HG02870 (cell line): ENCODE data around the gene RMI2.

Experiments
- ATAC-seq: cut with Tn5 transposase; IDR thresholded peaks from one replicate; pipeline ENCODE4 v1.9.1; 2021; ENCODE audit warnings: mild to moderate bottlenecking, moderate library complexity; ENCODE audit not compliant: unreplicated experiment

The RMI2 gene

DNA sequence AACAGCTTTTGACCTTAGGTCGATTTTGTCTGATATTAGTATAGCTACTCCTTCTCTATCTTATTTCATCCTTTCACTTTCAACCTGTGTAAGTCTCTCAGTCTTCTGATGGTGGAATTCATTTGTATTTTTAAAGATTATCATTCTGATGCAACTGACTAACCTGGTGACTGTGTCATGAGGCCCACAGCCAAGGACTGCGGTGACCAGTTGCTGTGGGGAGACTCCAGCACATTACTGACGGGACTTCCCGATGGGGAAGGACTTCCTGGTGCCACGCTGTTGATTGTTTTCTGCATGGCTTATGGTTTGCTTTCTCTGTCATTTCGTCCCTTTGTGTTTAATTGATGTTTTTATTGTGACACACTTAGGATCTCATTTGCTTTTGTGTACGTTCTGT is 34.2 kb downstream of the RMI2 start:
- ATAC-seq = no peak

GRCh38 chr16:11380836-11381235 is 35.6 kb downstream of the RMI2 start:
- no peak for ATAC-seq

DNA sequence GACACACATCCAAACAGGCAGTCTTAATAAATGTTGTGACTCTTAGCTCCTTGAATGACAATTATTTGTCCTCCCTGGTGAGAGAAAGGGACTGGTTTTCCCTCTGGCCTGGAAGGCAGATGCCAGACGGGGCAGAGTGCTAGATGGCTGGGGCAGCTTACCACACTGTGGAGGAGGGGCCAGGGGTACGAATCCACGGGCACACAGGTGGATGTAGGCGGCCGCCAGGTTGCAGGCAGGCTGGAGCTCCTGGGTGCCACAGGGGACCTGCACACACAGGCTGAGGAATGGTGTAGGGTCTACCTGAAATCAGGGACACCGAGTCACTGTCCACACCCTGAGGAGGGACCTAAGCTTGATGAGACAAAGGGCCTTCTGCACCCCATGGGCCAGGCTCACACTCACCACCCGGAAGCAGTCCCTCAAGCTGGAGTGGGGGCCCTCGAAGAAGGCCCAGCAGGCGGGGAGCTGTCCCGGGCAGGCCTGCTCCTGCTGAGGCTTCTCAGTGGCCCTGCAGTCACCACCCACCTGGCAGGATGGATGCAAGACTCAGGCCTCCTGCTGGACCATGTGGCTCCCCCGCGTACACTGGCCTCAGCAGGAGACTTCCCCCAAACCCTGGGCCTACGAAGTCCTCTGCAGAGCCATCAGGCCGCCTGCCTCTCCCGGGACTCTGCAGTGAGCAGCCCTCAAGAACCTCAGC is 38.4 kb downstream of the RMI2 start:
- no peak for ATAC-seq

DNA sequence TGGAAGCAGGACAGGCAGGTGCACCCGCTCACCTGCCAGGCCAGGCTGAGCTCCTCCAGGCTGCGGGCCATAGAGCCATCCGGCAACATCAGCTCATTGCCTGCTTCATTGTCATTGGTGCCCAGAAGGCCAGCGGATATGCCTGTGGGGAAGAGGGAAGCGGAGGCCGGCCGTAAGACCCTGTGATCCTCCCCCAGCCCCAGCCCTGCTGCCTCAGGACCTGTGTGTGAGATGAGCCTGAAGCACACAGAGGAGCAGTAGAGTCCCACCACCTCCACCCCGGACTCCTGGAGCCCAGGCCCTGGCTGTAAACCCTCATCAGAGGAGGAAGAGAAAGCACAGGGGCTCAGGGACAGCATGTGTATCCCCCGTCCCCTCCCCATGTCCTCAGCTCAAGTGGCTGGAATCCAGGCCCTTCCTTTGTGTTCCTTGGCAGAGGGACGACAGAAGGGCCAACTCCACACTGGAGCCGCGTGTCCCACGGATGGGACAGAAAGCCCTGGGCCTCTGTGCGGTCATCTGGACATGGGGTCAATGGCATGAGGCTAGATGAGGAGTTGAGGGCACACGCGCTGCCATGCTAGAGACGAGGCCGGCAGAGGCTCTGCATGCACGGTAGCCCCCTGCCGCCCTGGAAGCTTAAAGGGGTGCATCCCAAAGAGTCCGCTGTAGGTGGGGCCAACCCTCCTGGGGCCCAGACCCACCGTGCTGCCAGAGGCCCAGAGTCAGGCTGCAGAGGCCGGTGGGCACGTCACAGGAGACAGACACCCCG is 39.1 kb downstream of the RMI2 start:
- ATAC-seq = no peak

GRCh38 chr16:11384956-11385586 is 39.8 kb downstream of the RMI2 start:
- no peak for ATAC-seq

DNA sequence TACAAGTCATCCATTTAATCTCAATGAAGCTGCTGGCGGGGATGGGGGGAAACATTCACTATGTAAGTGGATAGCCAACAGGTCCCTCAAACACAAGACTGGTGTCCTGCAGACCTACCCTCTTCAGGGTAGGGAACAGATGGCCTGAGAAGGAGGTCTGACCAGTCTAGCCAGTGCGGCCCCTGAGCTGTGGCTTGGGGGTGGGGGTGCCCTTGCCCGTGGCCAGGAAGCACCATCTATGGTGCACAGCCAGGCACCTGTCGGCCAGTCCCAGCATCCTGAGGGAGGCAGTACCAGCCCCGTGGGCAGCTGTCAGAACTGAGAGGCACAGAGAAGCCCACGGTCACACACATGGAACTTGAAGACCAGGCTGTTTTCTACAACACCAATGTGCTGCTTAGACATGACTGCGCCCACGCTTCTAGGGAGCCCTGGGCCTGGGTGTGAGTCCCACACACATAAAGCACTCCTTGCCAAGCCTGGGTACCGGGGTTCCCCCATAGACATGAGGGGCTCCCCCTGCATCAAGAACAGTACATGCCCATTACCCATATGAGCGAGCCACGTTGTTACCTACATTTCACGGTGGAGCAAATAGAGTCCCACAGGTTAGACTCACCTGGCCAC is 40.9 kb downstream of the RMI2 start:
- ATAC-seq = no peak

DNA sequence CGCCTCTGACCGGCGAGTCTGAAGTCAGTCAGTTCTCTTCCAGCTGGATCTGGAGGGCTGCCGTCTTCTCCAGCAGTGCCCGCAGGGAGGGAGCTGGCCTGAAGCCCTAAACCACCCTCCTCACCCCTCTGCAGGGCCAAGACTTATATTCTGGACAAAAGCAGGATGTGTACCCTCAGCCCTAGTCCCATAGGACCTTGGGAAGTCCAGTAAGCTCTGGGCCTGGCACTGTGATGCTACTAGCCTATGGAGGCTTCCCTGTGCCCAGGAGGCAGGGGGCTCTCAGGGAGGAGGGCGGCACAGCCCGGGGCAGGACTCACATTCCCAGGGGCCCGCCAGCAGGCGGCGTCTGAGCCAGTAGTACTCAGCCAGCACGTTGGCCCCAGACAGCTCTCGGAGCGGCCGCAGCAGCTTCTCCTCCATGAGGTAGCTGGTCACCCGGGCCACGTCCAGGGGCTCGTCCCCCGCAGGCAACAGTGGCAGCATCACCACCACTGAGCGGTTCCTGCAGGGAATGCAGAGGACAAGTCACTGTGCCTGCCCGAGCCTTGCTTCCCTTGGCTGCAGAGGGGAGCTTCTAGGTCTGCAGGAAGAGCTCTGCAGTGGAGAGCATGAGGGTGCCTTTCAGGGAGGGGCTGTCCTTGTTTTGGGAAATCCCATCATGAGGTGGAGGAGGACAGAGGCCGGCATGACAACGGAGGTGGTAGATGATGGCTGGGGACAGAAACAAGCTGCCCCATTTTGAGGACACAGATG is 41.7 kb downstream of the RMI2 start:
- no peak for ATAC-seq

DNA sequence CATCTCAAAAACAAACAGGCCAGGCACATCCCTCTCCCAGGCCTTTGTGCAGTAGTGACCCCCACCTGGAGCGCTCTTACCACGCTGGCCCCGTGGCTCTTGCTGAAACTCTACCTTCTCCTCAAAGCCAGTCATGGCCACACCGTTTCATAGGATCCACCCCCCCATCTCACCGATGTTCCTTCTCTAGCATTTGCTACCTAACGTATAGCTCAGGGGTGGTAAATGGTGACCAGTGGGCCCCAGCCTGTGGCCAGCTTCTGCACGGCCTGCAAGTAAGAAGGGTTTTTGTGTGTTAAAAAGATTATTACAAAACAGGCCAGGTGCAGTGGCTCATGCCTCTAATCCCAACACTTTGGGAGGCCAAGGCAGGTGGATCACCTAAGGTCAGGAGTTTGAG is 43.8 kb downstream of the RMI2 start:
- ATAC-seq = no peak

GRCh38 chr16:11389631-11390565 is 44.6 kb downstream of the RMI2 start:
- ATAC-seq = no peak

GRCh38 chr16:11390573-11391495 is 45.6 kb downstream of the RMI2 start:
- no peak for ATAC-seq

DNA sequence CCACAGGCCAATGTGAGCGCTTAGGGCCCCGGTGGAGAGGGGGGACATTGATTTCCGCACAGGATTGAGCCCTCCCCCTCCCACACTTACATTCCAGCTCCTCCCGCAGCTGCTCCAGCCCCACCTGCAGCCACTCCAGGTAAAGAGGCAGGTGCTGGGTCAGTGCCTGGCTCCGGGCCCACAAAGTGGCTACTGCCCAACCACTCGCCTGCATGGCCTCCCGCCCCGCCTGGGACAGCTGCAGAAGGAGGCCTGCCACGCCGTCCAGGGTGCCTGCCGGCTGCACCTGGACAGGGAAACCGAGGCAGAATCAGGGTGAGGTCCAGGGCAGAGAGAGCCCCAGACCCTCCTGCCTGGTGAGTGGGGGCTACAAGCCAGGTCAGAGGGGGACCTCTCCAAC is 46.3 kb downstream of the RMI2 start:
- no peak for ATAC-seq

DNA sequence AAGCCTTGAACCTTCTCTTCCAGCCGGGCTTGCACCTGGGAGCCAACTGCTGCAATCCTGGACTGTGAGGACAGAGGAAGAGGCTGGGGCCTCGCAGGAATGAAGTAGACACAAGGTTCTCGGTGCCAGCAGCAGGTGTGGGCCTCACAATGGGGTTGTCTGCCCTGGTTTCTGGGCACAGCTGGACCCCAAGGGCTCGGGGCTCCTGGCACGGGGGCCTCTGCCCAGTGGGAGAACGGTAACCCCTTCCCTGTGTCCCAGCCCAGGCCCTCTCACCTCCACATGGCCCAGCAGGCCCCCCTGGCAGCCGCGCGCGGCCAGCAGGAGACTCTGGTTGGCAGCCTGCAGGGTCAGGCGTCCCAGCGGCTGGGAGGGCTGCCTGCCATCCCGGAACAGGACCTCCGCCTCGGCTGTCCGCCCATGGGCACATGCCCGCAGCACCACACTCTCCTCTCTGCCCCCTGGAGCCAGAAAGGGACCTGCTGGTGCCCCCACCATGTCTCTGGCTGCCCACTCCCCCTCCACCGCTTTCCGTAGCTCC is 46.9 kb downstream of the RMI2 start:
- no peak for ATAC-seq

GRCh38 chr16:11393366-11393765 is 48.1 kb downstream of the RMI2 start:
- no peak for ATAC-seq

DNA sequence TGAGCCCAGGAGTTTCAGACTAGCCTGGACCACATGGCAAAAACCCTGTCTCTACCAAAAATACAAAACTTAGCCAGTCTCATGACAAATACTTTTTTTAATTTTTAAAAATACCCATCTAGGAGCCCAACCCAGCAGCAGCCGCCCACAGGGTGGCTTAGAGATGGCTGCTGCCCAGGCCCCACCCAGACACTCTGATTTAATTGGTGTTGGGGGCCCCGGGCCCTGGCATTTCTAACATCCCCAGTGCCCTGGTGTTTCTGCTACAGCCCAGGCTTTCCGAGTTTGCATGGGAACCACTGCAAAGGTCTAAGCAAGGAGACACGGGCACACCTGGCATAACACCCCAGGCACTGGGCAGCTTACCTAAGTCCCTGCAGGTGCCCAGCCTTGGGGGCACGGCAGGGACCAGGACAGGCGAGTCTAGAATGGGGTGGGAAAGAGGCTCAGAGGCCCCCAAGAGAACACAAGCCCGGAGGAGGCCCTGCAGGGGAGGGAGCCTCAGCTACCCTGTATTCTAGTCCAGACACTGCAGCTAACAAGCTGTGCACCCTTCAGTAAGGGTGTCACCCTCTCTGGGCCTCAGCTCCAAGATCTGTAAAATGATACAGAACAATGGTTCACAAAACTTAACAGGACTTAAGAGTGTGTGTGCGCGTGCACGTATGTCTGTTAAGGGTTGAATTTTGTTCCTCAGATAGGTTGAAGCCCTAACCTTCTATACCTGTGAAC is 48.8 kb downstream of the RMI2 start:
- ATAC-seq = no peak

GRCh38 chr16:11394593-11394960 is 49.3 kb downstream of the RMI2 start:
- ATAC-seq = no peak

DNA sequence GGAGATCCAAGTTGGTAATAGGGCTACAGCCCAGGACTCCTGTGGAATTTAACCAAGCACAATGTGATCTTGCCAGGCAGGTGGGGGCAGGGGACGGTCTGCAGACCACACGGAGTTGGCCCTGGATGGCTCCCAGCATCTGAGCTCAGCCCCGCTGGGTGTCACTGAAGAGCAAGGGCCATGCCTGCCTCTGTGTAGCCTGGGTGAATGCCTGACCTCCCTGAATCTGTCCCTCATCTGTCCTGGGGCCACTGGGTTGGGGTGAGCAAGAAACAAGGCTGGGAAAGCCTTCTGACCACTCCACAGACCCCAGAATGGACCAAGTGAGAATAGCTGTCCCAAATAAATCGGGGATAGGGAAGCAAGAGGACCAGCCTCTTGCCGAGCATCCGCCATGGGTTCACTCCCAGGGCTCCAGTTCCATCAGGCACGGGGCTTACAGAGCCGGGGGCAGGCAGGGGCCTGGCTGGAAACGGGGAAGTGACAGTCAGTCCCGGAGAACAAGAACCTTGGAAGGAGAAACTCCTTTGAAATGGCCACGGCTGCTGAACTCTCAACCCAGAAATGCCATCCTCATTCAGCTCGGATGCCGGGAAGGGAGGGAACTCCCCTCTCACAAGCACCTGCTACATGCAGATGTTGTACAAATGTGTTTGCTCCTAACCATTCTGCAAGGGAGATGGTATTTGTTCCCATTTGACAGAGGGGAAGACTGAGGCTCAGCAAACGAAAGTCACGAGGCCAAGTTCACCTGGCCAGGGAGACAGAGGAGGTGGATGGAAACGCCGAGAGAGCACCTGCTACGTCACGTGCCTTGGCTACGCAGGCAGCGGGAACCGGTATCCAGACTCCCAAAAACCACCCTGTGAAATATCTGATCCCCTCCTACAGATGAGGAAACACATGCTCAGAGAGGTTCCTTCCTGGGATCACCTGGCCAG is 50.0 kb downstream of the RMI2 start:
- no peak for ATAC-seq

GRCh38 chr16:11395949-11396240 is 50.6 kb downstream of the RMI2 start:
- no peak for ATAC-seq
